NCI-H146 (cell line): ENCODE results near the gene RBM45.
"Not testable (repeated sequence)": the region's sequence is repeated elsewhere in the genome, so short reads cannot be mapped to it uniquely, and the experiment has no call there.

Source experiments
- DNase-seq: peaks from one replicate; lab custom pipeline; 2025; lab: John Stamatoyannopoulos, UW

The RBM45 gene

GRCh38 chr2:178106053-178106452, 6.2 kb upstream of the RBM45 start:
- no peak for DNase-seq

DNA sequence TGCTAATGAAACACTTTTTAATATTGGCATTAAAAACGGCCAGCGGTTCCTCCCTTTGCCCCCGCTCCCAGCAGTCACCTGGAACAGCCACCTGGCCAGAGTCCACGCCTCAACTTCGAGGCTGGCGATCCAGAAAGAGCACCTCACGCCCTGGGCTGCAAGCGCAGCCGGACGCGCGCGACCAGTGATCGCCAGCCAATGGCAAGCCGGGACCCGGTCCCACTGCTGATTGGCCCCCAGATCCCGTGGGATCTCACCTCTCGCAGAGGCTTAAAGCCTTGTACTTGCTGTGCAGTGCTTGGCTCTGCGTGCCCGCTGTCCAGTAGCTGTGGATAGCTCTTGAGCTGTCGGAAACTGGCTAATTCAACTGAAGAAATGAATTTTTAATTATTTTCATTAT, 4.1 kb upstream of the RBM45 start:
- no peak for DNase-seq

DNA sequence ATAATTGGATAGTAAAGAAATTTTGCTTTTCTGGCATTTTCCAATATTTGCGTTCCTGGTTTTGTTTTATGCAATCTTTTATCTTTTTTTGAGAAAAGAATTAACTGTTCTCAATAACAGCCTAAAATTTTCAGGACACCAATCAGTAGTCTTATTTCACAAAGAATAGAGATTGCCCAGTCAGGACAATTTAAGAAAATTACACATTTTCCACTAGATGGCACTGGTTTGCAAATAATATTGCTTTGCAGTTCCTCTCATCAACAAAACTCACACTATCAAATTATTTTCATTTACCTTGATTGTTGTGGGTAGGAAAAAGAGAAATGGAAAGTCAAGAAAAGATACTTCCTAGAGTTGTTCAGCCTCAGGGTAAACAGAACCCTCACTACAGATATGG, 2.4 kb upstream of the RBM45 start:
- peak; percentile 32 for DNase-seq

DNA sequence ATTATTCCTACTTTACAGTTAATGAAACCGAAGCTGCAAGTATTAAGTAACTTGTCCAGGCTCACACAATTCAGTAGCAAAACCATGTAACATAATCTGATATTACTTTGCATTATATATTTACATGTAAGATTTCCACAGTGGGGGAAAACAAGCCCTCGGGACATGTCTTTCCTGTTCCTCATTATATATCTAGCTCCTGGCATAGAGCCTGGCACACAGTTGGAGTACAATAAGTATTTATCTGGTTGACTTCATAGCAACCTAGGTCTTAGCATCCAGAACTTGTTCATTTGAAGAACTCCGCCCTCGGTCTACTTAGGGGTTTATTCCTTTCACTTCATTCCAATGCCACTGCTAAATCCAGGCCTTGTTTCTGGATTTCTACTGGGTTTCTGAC, 1.6 kb upstream of the RBM45 start:
- no peak for DNase-seq

DNA sequence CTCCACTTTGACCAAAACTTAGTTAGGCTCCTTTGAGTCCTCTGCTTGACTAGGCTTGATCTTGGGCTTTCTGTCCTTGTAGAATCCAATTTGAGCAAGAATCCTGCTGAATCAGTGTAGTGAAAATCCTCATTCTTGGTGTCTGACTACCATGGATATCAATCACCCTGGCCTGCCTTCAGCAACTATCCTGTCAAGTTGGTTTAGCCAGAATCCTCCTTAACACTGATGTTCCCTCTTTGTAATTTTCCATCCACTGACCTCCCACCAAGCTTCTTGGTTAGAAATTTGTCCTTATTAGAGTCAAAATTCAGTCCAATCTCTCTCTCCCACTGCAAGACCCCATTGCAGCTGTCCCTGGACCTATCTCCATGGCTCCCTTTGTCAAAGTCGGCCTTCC, 494 bp upstream of the RBM45 start:
- DNase-seq: no peak

DNA sequence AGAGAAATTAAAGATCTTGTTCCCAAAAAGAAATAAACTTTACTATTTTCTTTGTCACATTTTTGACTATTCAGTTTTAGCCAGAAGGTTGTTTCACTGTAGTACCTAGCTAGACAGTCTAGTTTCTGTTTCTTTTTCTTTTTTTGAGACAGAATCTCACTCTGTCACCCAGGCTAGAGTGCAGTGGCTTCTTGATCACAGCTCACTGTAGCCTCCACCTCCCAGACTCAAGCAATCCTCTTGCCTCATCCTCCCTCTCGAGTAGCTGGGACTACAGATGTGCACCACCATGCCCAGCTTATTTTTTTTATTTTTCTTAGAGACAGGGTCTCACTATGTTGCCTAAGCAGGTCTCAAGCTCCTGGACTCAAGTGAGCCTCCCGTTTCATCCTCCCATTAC, 2.2 kb downstream of the RBM45 start:
- no peak for DNase-seq

- DNase-seq: no peak
These were observed 3.0 kb downstream of the RBM45 start for GRCh38 chr2:178115271-178115670.

DNA sequence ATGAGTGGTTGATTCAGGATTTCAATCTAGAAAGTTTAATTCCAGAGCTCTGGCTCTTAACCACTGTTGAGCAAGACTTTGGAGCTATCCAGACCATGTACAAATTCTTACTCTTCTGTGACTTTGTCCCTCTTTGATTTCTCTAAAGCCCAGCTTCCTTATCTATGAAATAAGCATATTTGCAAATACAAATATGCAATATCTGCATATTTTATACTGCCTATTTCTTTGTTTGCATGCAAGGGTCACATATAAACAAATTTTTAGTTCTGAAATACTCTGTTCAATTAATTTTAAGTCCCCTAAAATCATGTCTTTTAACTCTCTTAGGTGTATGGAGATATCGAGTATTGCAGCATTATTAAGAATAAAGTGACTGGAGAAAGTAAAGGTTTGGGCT, 5.5 kb downstream of the RBM45 start:
- DNase-seq: no peak

- no peak for DNase-seq
These were observed 7.1 kb downstream of the RBM45 start for GRCh38 chr2:178119179-178119922.

GRCh38 chr2:178123163-178123562, 10.9 kb downstream of the RBM45 start:
- DNase-seq: no peak

DNA sequence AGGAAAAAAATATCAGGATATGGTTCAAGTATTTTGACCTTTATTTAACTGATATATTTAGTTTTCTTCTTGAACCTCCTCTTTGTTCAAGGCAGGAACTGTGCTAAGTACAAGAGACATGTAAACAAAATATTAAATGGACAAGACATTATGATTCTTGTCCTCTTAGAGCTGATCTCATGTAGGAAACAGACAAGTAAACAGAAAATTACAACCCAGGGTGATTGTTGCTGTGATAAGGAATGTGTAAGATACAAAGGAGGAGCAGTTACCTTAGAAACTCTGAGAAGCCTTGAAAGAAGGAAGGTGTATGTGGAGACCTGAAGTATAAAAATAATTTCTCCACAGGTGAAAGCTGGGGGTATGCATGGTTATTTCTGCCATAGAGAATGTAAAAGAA, 12.9 kb downstream of the RBM45 start:
- DNase-seq: no peak

DNA sequence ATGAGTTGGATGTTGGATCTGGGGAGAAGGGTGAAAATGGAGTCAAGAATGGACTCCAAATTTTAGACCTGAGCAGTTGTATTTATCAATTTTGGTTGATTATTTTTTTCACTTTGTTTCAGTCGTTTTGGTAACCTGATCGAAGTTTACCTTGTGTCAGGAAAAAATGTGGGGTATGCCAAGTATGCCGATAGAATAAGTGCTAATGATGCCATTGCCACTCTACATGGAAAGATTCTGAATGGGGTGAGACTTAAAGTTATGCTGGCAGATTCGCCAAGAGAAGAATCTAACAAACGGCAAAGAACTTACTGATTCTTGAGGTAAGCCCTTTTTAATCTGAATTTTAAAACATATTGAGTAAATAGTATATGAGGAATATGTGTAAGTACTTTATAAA, 13.6 kb downstream of the RBM45 start:
- no peak for DNase-seq

GRCh38 chr2:178128836-178129630, 16.8 kb downstream of the RBM45 start:
- DNase-seq: no peak

DNA sequence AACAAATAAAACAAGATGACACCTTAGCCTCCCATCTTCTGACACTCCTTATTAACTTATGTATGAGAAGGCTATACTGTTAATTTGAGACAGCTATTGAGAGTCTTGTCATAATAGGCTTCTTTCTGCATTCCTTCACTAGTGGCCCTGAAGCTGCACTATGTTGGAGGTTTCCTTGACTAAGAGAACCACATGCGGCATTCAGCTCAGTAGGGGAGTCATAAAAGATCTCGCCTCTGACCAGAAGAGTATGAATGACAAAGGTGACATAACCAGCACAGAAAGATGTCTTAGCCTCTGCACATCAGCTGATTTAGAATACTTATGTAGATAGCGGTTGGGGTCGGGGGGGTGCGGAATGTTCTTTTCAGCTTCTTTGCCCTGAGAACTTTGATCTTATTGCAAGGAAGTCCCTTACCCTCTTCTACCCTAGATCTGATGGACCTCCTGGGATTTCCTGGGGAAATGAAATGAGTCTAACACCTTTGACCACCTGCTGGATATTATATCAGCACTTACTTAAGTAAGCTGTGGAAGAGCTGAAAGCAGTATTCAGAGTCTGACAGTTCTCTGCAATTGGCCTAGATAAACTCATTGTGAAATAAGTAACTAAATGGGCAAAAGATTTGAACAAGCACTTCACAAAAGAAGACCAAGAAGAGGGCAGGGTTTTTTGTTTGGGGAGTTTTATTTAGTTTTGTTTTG, 24.2 kb downstream of the RBM45 start:
- no peak for DNase-seq

DNA sequence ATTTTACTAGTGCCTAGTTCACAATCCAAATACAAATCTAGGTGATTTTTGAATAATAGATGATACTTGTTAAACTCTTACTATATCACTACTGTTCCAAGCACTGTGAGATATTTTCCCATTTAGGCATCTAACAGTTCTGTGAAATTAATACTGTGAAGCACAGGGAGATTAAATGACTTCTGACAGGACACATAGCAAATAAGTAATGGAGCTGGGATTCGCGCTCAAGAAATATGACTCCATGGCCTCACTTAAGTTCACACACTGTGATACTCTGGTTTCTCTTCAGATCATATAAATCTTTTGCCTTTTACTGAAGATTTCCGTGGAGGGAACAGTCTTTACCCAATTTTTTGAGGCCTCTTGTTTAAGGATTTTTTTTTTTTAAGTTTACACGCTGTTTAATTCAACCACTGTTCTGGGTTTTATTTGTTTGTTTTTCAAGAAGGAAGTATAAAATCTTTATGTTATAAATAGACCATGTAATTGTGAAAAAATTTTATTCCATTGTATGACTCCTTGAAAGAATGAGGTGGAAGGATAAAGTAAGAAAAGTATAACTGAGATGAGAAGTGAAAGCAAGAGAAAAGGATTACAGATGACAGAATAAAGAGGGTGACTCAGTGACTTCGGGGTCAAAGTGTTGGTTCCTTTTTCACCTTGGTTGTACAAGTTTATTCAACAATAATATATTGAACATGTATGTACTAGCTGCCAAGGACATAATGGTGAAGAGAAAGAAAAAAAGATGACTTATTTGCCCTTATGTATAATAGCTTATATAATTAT, 30.2 kb downstream of the RBM45 start:
- no peak for DNase-seq

GRCh38 chr2:178143481-178143880, 31.2 kb downstream of the RBM45 start:
- DNase-seq: no peak

- DNase-seq: no peak
These were observed 39.8 kb downstream of the RBM45 start for GRCh38 chr2:178152033-178152432.

GRCh38 chr2:178152542-178152941, 40.3 kb downstream of the RBM45 start:
- DNase-seq: no peak

DNA sequence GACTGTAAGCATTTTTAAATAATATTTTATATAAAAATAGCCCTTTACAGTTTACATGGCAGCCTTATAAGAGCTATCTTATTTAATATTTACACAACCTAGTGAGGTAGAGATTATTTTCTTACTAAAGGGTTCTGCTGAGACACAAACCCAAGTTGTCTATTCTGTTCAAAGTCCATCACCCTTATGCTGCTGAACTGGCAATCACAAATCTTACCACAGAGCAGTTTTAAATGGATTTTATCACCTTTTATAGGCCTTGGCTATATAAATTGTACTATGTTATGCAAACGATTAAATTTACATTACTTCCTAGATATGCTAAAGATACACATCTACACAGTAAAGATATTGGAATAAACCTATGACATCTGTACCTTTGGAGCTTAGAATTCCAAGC, 40.7 kb downstream of the RBM45 start:
- DNase-seq: no peak

DNA sequence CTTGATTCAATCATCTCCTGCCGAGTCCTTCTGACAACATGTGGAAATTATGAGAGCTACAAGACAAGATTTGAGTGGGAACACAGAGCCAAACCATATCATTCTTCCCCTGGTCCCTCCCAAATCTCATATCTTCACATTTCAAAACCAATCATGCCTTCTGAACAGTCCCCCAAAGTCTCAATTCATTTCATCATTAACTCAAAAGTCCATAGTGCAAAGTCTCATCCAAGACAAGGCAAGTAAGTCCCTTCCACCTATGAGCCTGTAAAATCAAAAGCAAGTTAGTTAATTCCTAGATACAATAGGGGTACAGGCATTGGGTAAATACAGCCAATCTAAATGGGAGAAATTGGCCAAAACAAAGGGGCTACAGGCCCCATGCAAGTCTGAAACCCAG, 41.6 kb downstream of the RBM45 start:
- DNase-seq: not testable (repeated sequence)

DNA sequence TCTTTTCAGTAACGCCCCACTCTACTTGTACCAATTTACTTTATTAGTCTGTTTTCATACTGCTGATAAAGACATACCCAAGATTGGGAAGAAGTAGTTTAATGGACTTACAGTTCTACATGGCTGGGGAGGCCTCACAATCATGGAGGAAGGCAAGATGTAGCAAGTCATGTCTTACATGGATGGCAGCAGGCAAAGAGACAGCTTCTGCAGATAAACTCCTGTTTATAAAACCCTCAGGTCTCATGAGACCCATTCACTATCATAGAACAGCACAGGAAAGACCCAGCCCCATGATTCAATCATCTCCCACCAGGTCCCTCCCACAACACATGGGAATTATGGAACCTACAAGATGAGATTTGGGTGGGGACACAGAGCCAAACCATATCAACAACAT, 43.3 kb downstream of the RBM45 start:
- DNase-seq: no peak

DNA sequence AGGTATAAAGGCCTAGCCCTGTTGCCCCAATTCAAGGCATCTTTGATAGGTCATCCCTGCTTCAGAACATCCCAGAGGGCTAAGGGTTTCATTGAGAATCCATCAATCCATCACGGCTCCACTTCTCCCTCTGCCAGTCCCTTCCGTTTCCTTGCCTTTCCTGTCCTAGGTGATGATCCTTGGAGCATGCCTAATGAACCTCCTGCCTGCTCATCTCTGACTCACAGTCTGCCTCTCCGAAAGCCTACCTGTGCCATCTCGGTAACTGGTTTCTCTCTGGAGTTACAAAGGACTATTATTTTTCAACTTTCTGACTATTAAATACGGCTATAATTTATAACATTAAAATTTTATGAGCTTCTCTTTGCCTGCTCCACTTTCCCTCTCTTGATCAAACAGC, 45.3 kb downstream of the RBM45 start:
- no peak for DNase-seq
